Jurkat, Clone E6-1 (cell line): Measurements from ENCODE around the gene ARNT2. TPM values are rescaled to one million over a fixed set of nuclear protein-coding genes. Genes with fewer than 3 reads are reported as not detected.
"Not testable (repeated sequence)": the region's sequence is repeated elsewhere in the genome, so short reads cannot be mapped to it uniquely, and the experiment has no call there.

Experiments used
- DNase-seq: peaks from one replicate; pipeline ENCODE4 v3.0.0-alpha.2; 2011; ENCODE audit warnings: low read depth, low spot score
- H3K4me3 ChIP-seq: 2 replicates; pipeline ENCODE4 v1.5.1; 2011; ENCODE audit warnings: mild to moderate bottlenecking, low read length, control low read depth, moderate library complexity
- polyA plus RNA-seq: library from polyadenylated mRNA; unstranded; fragments of >200 nt; gene quantifications from one replicate; pipeline ENCODE4 v1.2.1, GENCODE V29; 2012; ENCODE audit warnings: missing spikeins; ENCODE audit not compliant: insufficient read length, insufficient read depth

Gene ARNT2
- polyA plus RNA-seq = not detected

DNA sequence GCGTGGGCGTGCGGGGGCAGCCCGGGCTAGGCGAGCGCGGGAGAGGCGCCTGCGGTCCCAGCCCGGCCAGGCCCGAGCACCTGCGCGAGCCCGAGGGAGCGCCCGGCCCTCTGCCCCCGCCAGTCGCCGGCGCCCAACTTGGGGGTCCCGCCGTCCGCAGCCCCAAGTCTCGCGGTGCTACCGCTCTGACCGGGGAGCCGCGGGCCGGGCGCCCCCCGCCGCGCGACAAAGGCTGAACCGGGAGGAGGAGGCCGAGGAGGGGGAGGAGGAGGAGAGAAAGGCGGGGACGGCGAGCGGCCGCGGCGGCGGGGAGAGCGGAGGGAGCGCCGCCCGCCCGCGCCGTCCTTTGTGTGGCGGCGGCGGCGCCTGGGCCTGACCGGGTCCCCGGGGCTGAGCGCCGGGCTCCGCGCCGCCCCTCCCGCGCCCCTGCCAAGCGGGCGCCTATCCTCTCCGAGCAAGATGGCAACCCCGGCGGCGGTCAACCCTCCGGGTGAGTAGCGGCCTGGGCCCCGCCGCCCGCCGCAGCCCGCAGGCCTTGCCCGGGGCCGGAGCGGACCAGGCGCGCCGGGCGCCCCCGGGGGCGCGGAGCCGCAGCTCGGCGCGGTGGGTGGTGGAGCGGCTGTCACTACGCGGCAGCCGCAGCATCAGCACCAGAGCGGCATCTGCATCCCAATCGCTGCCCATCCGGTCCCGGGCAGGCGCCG is at the start of gene ARNT2:
Gene ARNT2, plus strand, starts transcription at position 326 of the 704 bp plus-strand sequence. Its CDS starts 134 bp downstream, at position 460.
- DNase-seq = no peak
- no peak within 1 kb of the TSS for H3K4me3 ChIP-seq

GRCh38 chr15:80367094-80367493 is 37.1 kb upstream of the ARNT2 start:
- H3K4me3 ChIP-seq = no peak overlapping the region
- DNase-seq = no peak

DNA sequence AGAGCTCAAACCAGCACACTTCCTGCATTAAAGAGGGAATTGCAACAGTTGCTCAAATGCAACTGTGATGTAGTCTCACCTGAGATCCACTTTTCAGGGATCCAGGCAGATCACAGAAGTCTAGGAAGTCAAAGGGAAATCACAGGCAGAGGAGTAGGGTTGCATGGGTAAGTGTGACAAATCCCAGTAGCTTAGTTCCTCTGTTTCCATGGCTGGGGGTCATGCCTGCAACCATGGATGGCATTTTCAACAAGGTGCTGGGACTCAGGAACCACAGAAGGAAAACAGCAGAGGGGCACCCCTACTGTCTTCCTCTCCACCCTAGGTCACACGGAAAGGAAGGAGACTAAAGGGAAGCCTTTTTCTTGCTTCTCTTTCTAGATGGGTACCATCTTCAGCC is 36.5 kb upstream of the ARNT2 start:
- no peak for DNase-seq
- no peak overlapping the region for H3K4me3 ChIP-seq

DNA sequence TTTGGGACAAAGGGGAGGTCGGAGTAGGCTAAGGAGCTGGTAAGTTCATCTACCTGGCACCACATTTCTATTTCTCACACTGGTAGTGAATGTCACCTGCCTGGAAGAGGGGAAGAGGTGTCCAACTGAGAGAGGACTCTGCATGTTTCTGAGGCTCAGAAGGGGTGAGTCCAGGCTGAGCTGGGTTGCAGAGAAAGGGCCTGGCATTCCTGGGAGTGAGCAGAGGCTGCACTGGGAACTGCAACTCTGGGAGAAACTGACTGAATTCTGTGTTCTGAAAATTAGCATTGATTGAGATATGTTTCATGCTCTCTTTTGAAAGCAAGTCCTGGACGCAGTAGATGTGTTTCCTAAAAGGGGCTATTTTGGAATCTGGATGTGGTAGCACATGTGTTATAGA is 32.3 kb upstream of the ARNT2 start:
- DNase-seq = no peak
- no peak overlapping the region for H3K4me3 ChIP-seq

DNA sequence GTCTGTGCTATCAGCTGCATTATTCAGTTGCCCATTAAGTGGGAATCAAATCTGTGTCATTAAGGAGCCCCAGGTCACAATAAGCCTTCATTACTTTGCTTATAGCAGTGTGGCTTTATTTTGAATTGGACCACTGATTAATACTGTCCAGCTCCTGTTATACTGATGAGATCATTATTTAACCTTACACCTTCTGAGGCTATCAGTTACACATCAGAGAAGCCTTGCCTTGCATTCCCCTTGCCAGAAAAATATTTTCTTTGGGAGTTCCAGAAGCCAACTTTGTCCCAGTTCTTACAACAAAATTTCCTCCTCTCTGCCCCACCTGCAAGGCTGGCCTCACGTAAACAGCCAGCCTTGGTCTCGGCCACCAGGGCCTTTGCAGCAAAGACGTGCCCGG is 29.7 kb upstream of the ARNT2 start:
- no peak for DNase-seq
- H3K4me3 ChIP-seq = no peak overlapping the region

DNA sequence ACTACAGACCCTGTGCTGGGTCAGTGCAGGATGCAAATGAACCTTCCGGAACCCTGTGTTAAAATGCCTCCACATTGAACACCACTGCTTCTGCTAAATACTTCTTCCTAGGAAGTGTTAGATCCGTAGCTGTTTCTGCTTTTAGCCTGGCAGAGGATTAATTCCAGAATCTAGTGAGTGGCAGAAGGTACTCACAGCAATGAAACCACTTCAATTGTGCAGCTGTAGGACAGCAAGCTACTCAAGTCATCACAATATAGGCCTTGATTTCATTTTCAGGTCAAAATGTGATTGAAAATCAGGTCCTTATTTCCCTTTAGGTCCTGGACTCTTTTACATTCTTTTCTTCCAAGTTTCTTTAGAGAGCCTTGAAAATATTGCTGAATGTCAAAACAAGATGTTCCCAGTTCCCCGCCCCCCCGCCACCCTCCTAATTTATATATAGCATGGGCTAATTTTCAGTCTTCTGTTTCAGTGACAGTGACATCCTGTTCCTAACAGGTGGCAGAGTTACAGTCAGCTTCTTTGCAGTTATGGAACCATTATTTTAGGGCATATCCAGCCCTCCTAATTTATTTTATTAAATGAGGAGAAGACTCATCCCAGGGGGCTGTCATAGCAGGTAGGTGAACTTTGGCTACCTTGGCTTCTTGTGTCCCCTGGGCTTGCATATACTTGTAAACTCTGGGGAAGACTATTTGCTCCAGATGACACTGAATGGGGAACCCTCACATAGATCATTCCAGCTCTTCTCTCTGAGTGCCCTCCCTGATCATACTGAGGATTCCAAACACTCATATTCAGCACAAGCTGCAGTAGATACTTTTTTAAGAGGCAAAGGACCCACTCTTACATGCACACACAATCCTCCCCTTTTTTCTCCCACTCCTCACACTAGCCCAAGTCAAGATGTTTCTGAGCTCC is 28.0 kb upstream of the ARNT2 start:
- no peak overlapping the region for H3K4me3 ChIP-seq
- DNase-seq = no peak

- no peak overlapping the region for H3K4me3 ChIP-seq
Measured at GRCh38 chr15:80379693-80380092, 24.5 kb upstream of the ARNT2 start.

GRCh38 chr15:80380154-80380553 is 24.0 kb upstream of the ARNT2 start:
- H3K4me3 ChIP-seq = no peak overlapping the region
- DNase-seq = no peak

More at GRCh38 chr15:80379693-80380092, 24.5 kb upstream of the ARNT2 start:
- DNase-seq = no peak

DNA sequence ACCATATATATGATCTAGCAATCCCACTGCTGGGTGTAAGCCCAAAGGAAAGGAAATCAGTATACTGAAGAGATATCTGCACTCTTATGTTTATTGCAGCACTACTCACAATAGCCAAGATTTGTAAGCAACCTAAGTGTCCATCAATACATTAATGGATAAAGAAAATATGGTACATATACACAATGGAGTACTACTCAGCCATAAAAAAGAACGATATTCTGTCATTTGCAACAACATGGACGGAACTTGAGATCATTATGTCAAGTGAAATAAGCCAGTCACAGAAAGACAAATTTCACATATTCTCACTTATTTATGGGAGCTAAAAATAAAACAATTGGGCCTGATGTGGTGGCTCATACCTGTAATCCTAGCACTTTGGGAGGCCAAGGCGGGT is 21.9 kb upstream of the ARNT2 start:
- no peak for DNase-seq
- no peak overlapping the region for H3K4me3 ChIP-seq

- no peak for DNase-seq
- H3K4me3 ChIP-seq = no peak overlapping the region
Measured at GRCh38 chr15:80384432-80384831, 19.8 kb upstream of the ARNT2 start.

- no peak overlapping the region for H3K4me3 ChIP-seq
- no peak for DNase-seq
Measured at GRCh38 chr15:80386151-80386550, 18.0 kb upstream of the ARNT2 start.

DNA sequence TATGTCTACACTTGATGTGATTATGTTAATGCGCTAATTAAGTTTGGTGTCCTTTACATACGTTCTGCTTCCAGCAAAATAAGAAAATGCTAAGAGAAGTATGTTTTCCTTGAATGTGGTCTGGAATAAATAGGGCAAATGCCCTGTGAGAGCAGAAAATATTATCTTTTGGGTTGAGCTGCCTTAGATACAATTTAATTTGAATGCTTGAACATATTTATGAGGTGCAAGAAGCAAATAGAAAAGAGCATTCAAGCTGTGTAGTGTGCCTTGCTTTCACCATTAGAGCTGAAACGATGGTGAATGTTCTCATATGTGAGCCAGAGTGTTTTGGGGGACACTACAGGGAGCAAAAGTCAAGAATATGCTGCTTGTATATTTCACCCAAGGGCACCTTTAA is 15.9 kb upstream of the ARNT2 start:
- H3K4me3 ChIP-seq = no peak overlapping the region
- no peak for DNase-seq

DNA sequence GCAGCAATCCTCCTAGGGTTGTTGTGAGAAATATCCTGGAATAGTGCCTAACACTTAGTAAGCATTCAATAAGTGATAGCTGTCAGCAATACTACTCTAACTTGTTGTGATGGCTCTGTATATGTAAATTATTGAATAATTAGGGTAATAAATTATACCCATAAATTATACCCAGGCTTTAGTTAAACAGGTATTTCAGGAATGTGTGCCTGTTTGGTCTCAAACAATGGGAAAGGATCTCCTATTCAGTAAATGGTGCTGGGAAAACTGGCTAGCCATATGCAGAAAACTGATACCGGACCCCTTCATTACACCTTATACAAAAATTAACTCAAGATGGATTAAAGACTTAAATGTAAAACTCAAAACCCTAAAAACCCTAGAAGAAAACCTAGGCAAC is 14.8 kb upstream of the ARNT2 start:
- H3K4me3 ChIP-seq = no peak overlapping the region
- no peak for DNase-seq

GRCh38 chr15:80390942-80391341 is 13.2 kb upstream of the ARNT2 start:
- H3K4me3 ChIP-seq, DNase-seq: not testable (repeated sequence)

GRCh38 chr15:80395616-80396015 is 8.6 kb upstream of the ARNT2 start:
- no peak overlapping the region for H3K4me3 ChIP-seq
- no peak for DNase-seq

- no peak for DNase-seq
- H3K4me3 ChIP-seq = no peak overlapping the region
Measured at GRCh38 chr15:80396096-80396495, 8.1 kb upstream of the ARNT2 start.

- H3K4me3 ChIP-seq = no peak overlapping the region
- DNase-seq = no peak
Measured at GRCh38 chr15:80399508-80399907, 4.7 kb upstream of the ARNT2 start.

DNA sequence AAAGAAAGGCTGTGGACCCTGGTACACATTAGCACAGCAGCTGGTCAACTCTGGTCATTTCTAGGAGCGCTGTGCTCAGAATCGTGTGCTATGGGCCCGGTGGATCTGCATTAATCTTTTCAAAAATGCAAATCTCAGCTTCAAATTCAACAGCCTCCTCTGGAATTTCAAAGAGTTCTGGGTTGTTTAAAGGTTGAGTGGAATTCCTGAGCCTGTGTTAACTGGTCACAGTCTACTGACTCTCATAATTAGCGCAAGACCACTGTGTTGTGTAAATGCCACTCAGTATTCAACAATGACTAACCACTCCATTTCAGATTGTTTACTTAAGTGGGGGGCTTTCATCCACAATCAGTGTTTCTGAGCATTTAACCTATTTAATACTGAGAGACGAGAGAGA is 2.7 kb upstream of the ARNT2 start:
- H3K4me3 ChIP-seq = no peak overlapping the region
- DNase-seq = no peak

- DNase-seq = no peak
- H3K4me3 ChIP-seq = no peak overlapping the region
Measured at GRCh38 chr15:80402339-80402738, 1.8 kb upstream of the ARNT2 start.

- no peak overlapping the region for H3K4me3 ChIP-seq
- DNase-seq = no peak
Measured at GRCh38 chr15:80403712-80404056, 498 bp upstream of the ARNT2 start.
